Chondrocyte (in vitro differentiated cells): ENCODE results near the gene AGPS. TPM values are rescaled to one million over a fixed set of nuclear protein-coding genes. Genes with fewer than 3 reads are reported as not detected.
"Not testable (repeated sequence)": the region's sequence is repeated elsewhere in the genome, so short reads cannot be mapped to it uniquely, and the experiment has no call there.

ENCODE experiments used
- DNase-seq: peaks from one replicate; pipeline ENCODE4 v3.0.0; 2021; ENCODE audit warnings: mixed read lengths, low spot score
- H3K27ac Mint-ChIP-seq: one replicate; pipeline ENCODE4 v1.8.0; 2021; ENCODE audit warnings: mild to moderate bottlenecking, moderate library complexity, mixed read lengths; ENCODE audit not compliant: unreplicated experiment
- H3K27me3 Mint-ChIP-seq: 2 replicates; pipeline ENCODE4 v1.8.0; 2021; ENCODE audit warnings: low read depth, mixed read lengths
- H3K36me3 Mint-ChIP-seq: 2 replicates; pipeline ENCODE4 v1.8.0; 2021; ENCODE audit warnings: low read depth, mixed read lengths
- H3K4me1 Mint-ChIP-seq: 2 replicates; pipeline ENCODE4 v1.8.0; 2021; ENCODE audit warnings: low read depth, mild to moderate bottlenecking, mixed read lengths
- H3K4me3 Mint-ChIP-seq: one replicate; pipeline ENCODE4 v1.8.0; 2021; ENCODE audit warnings: mild to moderate bottlenecking, moderate library complexity, mixed read lengths; ENCODE audit not compliant: unreplicated experiment
- H3K9me3 Mint-ChIP-seq: 2 replicates; pipeline ENCODE4 v1.8.0; 2021; ENCODE audit warnings: low read depth, mixed read lengths
- CTCF ChIP-seq: fragments of 200-600 bp; sonication (generic); IDR thresholded peaks from 2 replicates; pipeline ENCODE4 v1.5.0; 2021; ENCODE audit warnings: antibody characterized with exemption, mild to moderate bottlenecking, moderate library complexity
- total RNA-seq: library from RNA; stranded (reverse); gene quantifications from 3 replicates; pipeline ENCODE4 v1.2.1, GENCODE V29; 2021

The AGPS gene
- total RNA-seq, 1 donor from 2014 or later: 40.2 TPM

GRCh38 chr2:177550264-177551200 lies 158.0 kb downstream of the AGPS start:
- Mint-ChIP-seq H3K27me3 (no peaks in the 10 kb centered on the region), H3K36me3 (peaks cover 5% of the 10 kb centered on the region), H3K4me1 (peaks cover 23% of the 10 kb centered on the region), H3K9me3 (peaks cover 9% of the 10 kb centered on the region), H3K27ac (peak overlapping the region; percentile 8), H3K4me3 (no peak overlapping the region)
- no peak for DNase-seq
- TF ChIP-seq CTCF: no peak

GRCh38 chr2:177551360-177551759 lies 158.8 kb downstream of the AGPS start:
- H3K36me3 Mint-ChIP-seq, DNase-seq, H3K9me3 Mint-ChIP-seq, H3K4me3 Mint-ChIP-seq, H3K27me3 Mint-ChIP-seq: not testable (repeated sequence)
- peak overlapping the region; percentile 58 for H3K27ac Mint-ChIP-seq
- H3K4me1 Mint-ChIP-seq: peaks cover 23% of the 10 kb centered on the region

GRCh38 chr2:177551989-177552421 lies 159.4 kb downstream of the AGPS start:
- DNase-seq: no peak
- Mint-ChIP-seq H3K4me1 (peaks cover 23% of the 10 kb centered on the region), H3K27me3 (no peaks in the 10 kb centered on the region), H3K4me3 (peak overlapping the region; percentile 97), H3K9me3 (no peaks in the 10 kb centered on the region), H3K36me3 (no peaks in the 10 kb centered on the region), H3K27ac (peak overlapping the region; percentile 100)
- no peak for TF ChIP-seq CTCF

GRCh38 chr2:177552422-177553175 lies 160.0 kb downstream of the AGPS start:
- no peaks in the 10 kb centered on the region for H3K27me3 Mint-ChIP-seq
- DNase-seq: peak; percentile 94
- H3K36me3 Mint-ChIP-seq: no peaks in the 10 kb centered on the region
- H3K4me1 Mint-ChIP-seq: peaks cover 23% of the 10 kb centered on the region
- H3K27ac Mint-ChIP-seq: peak overlapping the region; percentile 100
- no peak for TF ChIP-seq CTCF
- no peaks in the 10 kb centered on the region for H3K9me3 Mint-ChIP-seq
- peak overlapping the region; percentile 97 for H3K4me3 Mint-ChIP-seq

- Mint-ChIP-seq H3K27me3 (no peaks in the 10 kb centered on the region), H3K4me3 (peak overlapping the region; percentile 97), H3K9me3 (no peaks in the 10 kb centered on the region), H3K27ac (peak overlapping the region; percentile 100), H3K36me3 (no peaks in the 10 kb centered on the region), H3K4me1 (peaks cover 23% of the 10 kb centered on the region)
- no peak for TF ChIP-seq CTCF
- no peak for DNase-seq
Observed at GRCh38 chr2:177553176-177553884, 160.8 kb downstream of the AGPS start.
